ENCODE results near the gene ACTRT2.

ACTRT2 gene

GRCh38 chr1:3034728-3035562 lies 13.7 kb downstream of the ACTRT2 start:
- POLR2A ChIA-PET, result no interaction called here
- TF ChIP-seq CTCF (IDR thresholded peaks at IDR 0.05; ENCODE audit: insufficient read depth, low read length, missing control alignments), result no peak
- CTCF ChIA-PET, result interaction anchor here (0.9 kb wide), 1 partner anchor 375 kb away, joined by 3 read pairs; no protein-coding TSS in a partner anchor
- DNase-seq (ENCODE audit: low read depth, low spot score), result no peak
- no peak overlapping the region for H3K4me3 ChIP-seq (ENCODE audit: low read depth, low read length)

- no peak for DNase-seq (ENCODE audit: low read depth, low spot score)
- ChIA-PET CTCF (interaction anchor here (0.9 kb wide), 1 partner anchor 374 kb away, joined by 3 read pairs; no protein-coding TSS in a partner anchor), POLR2A (no interaction called here)
- TF ChIP-seq CTCF (IDR thresholded peaks at IDR 0.05; ENCODE audit: insufficient read depth, low read length, missing control alignments), result no peak
- no peak overlapping the region for H3K4me3 ChIP-seq (ENCODE audit: low read depth, low read length)
Observed at GRCh38 chr1:3035563-3036446, 14.5 kb downstream of the ACTRT2 start.

GRCh38 chr1:3036447-3037280 lies 15.4 kb downstream of the ACTRT2 start:
- no peak for DNase-seq (ENCODE audit: low read depth, low spot score)

GRCh38 chr1:3037281-3038040 lies 16.2 kb downstream of the ACTRT2 start:
- POLR2A ChIA-PET, result no interaction called here
- TF ChIP-seq CTCF (IDR thresholded peaks at IDR 0.05; ENCODE audit: insufficient read depth, low read length, missing control alignments), result no peak
- CTCF ChIA-PET, result no interaction called here
- no peak for DNase-seq (ENCODE audit: low read depth, low spot score)
- H3K4me3 ChIP-seq (ENCODE audit: low read depth, low read length), result no peak overlapping the region

More at GRCh38 chr1:3036447-3037280, 15.4 kb downstream of the ACTRT2 start:
- no peak overlapping the region for H3K4me3 ChIP-seq (ENCODE audit: low read depth, low read length)
- POLR2A ChIA-PET, result no interaction called here
- CTCF ChIA-PET, result no interaction called here
- TF ChIP-seq CTCF (IDR thresholded peaks at IDR 0.05; ENCODE audit: insufficient read depth, low read length, missing control alignments), result no peak

- DNase-seq (ENCODE audit: low read depth, low spot score), result no peak
- ChIA-PET CTCF (no interaction called here), POLR2A (no interaction called here)
- no peak overlapping the region for H3K4me3 ChIP-seq (ENCODE audit: low read depth, low read length)
- TF ChIP-seq CTCF (IDR thresholded peaks at IDR 0.05; ENCODE audit: insufficient read depth, low read length, missing control alignments), result no peak
Observed at GRCh38 chr1:3038113-3038551, 16.9 kb downstream of the ACTRT2 start.
